GM12872 (cell line): ENCODE measurements around the gene STOML2.

Experiments
- CTCF ChIP-seq: IDR thresholded peaks from 3 replicates; pipeline ENCODE4 v1.5.1; 2011; ENCODE audit warnings: low read depth, mild to moderate bottlenecking, low read length, moderate library complexity; ENCODE audit not compliant: insufficient read depth

Gene STOML2

GRCh38 chr9:35104586-35104985 is 1.7 kb upstream of the STOML2 start:
- TF ChIP-seq CTCF, result no peak

GRCh38 chr9:35103660-35104191 is 795 bp upstream of the STOML2 start:
- no peak for TF ChIP-seq CTCF

- no peak for TF ChIP-seq CTCF
Measured at GRCh38 chr9:35102465-35102768, 514 bp downstream of the STOML2 start.

- no peak for TF ChIP-seq CTCF
Measured at GRCh38 chr9:35097573-35097972, 5.4 kb downstream of the STOML2 start.

- TF ChIP-seq CTCF, result peak; percentile 91
Measured at GRCh38 chr9:35096035-35096849, 6.7 kb downstream of the STOML2 start, which contains the start of gene PIGO. Gene PIGO (minus strand): TSS chr9:35096591. CDS start chr9:35095565, 1,026 bp downstream.

GRCh38 chr9:35091536-35091935 is 11.4 kb downstream of the STOML2 start:
- no peak for TF ChIP-seq CTCF

GRCh38 chr9:35089434-35089833 is 13.5 kb downstream of the STOML2 start:
- no peak for TF ChIP-seq CTCF
